Fibroblast of peridontal ligament (primary cell): ENCODE results near the gene KRTAP10-1.
"Not testable (repeated sequence)": the region's sequence is repeated elsewhere in the genome, so short reads cannot be mapped to it uniquely, and the experiment has no call there.

Source experiments
- DNase-seq: peaks from one replicate; pipeline ENCODE4 v3.0.0-alpha.2; 2010; ENCODE audit errors: extremely low read depth

The KRTAP10-1 gene, protein sequence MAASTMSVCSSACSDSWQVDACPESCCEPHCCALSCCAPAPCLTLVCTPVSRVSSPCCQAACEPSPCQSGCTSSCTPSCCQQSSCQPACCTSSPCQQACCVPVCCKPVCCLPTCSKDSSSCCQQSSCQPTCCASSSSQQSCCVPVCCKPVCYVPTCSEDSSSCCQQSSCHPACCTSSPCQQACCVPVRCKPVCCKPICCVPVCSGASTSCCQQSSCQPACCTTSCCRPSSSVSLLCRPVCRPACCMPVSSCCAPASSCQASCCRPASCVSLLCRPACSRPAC

DNA sequence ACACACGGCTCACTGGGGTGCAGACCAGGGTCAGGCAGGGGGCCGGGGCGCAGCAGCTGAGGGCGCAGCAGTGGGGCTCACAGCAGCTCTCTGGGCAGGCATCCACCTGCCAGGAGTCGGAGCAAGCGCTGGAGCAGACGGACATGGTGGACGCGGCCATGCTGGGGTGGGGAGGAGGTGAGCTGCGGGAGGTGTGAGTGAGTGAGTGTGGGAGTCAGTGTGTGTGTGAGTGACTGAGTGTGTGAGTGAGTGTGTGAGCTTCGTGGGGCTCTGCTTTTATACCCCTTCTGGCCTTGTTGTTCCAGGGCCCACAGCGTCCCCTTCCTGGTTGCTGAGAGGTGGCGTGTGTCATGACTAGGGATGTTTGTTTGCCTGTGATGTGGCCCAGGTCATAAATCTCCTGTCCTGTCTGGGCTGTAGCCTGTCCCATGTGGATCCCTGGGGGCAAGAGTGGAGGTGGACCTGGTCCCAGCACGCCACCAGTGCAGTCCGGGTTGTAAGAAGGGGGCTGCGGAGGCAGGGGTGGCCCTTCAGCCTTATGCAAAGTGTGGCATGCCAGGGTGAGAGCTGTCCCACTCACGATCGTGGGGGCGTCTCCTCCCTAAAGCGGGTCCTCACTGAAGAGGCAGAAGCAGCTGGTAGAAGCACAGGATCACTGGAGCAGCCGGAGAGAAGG, at the start of gene KRTAP10-1:
KRTAP10-1 (minus strand) TSS at position 205 of the 676 bp plus-strand sequence; CDS start at position 160, 45 bp downstream.
- no peak for DNase-seq

DNA sequence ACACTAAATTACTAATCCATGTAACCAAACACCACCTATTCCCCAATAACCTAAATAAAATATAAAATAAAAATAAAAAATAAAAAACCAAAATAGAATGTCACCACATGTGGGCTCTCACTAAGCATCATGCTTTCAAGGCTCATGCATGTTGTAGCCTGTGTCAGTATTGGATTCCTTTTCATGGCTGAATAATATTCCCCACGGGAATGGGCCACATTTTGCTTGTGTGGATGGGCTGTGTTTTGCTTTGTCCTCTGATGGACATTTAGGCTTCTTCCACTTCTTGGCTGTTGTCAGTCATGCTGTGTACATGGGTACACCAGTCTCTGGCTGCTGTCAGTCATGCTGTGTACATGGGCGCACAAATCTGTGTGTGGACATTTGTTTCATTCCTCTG, 49.1 kb upstream of the KRTAP10-1 start:
- no peak for DNase-seq

DNA sequence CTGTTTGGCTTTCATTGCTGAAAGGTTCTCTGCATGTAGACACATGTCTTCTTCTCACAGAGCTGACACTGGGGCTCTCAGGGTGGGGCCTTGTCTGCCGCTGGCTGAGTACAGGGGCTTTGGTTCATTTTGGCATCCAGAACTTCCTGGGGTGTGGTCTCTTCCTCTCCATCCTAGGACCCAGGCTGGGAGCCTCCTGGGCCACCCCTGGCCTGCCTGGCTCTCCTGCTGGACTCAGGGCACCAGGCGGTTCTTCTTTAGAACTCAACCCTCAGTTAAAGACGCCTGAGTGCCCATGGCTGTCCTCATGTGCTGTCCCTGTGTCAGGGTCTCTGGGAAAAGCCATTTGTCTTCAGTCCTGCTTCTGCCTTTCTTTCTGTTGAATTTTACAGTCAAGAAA, 45.9 kb upstream of the KRTAP10-1 start:
- DNase-seq: no peak

DNA sequence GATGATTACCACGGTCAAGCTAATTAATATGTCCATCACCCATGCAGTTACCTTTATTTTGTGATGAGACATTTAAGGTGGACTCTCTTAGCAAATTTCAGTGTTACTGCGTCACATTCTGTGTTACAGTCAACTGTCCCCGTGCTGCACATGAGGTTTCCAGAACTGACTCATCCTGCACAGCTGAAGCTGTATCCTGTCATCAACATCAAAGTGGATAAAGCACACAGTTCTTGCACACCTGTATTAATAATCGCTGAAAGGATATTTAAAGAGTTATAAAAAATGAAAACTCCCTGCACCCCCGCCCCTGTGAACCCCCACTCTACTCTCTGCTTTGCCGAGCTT, 43.8 kb upstream of the KRTAP10-1 start:
- no peak for DNase-seq

DNA sequence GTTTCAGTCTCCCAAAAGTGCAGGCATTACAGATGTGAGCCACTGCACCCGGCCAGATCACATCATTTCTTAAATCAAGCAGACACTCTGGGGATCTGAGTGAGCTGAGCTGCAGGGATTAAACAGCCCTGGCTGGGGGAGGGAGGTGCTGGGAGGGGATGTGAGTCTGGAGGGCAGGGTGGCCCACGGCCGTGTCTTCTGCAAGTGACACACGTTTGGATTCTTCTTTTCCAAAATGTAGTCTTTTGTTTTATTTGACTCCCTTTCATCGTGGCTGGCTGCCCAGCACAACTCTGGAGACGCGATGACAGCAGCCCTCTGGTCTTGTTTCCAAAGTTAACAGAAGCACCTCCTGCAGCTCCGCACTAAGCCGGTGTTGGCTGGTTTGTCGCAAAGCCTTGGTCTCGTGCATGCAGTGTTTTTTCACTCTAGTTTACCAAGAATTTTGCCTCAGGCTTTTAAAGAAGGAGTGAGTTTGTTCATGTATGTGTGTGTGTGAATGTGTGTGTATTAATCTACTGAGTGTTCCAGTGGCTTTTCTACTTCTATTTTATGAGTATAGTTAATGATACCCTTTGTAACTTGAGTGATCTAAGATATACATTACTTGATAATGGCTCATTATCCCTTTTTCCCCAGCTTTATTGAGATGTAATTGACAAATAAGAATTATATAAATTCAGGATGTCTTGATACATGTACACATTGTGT, 43.2 kb upstream of the KRTAP10-1 start:
- DNase-seq: no peak

DNA sequence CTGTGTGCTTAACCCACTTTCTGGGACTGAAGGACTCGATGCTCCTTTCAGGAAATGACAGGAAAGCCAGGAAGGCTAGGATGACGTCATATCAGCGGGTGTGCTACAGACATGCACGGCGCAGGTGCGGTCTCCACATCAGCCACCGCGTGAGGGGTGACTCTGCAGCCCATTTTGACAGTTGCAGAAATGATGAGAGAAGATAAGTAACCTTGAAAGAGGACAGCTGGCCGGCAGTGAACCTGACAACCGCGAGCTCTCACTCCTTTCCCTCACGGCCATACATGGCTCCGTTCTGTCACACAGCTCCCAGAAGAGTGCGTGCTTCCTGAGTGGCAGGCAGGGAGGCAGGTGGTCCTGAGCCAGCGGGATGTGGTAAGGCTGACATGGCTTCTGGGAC, 42.1 kb upstream of the KRTAP10-1 start:
- DNase-seq: no peak

DNA sequence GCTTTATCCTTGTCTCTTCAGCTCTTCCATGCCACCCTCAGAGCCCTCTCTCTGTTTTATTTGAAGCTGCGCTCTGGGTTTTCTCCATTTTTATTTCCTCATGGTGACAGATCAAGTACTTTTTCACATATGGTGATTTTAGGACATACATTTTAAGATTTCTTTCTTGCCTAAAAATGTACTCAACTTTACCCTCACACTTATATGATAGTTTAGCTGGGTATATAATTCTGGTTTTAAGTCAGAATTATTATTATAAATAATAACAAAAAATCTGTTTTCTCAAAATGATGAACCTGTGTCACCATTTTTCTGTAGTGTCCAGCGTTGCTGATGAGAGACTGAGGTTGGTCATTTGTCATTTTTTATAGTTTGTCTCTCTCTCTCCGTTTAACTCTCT, 41.2 kb upstream of the KRTAP10-1 start:
- DNase-seq: no peak

DNA sequence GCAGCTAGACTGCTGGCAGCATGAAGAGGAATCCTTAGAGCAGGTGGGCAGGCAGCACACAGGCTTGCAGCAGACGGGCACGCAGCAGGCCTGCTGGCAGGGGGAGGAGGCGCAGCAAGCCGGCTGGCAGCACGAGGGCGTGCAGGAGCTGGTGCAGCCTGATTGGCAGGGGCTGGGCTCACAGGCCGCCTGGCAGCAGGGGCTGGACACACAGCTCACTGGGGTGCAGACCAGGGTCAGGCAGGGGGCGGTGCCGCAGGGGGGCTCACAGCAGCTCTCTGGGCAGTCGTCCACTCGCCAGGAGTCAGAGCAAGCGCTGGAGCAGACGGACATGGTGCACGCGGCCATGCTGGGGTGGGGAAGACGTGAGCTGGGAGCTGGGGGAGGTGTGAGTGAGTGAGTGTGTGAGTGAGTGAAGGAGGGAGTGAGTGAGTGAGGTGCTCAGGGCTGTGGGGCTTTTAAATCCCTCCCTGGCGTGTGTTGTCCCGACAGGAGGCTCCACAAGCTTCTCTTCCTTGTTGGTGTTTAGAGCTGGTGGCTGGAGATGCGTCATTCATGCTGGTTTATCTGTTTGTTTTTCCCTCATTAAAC, 40.3 kb upstream of the KRTAP10-1 start, which contains the start of gene KRTAP10-5:
KRTAP10-5 (minus strand) TSS at position 374 of the 591 bp plus-strand sequence; CDS start at position 348, 26 bp downstream.
- DNase-seq: not testable (repeated sequence)

DNA sequence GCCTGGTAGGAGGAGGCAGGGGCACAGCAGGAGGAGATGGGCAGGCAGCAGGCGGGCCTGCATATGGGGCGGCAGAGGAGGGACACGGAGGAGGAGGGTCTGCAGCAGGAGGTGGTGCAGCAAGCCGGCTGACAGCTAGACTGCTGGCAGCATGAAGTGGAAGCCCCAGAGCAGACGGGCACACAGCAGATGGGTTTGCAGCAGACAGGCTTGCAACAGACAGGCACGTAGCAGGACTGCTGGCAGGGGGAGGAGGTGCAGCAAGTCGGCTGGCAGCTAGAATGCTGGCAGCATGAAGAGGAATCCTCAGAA, 39.8 kb upstream of the KRTAP10-1 start:
- no peak for DNase-seq

DNA sequence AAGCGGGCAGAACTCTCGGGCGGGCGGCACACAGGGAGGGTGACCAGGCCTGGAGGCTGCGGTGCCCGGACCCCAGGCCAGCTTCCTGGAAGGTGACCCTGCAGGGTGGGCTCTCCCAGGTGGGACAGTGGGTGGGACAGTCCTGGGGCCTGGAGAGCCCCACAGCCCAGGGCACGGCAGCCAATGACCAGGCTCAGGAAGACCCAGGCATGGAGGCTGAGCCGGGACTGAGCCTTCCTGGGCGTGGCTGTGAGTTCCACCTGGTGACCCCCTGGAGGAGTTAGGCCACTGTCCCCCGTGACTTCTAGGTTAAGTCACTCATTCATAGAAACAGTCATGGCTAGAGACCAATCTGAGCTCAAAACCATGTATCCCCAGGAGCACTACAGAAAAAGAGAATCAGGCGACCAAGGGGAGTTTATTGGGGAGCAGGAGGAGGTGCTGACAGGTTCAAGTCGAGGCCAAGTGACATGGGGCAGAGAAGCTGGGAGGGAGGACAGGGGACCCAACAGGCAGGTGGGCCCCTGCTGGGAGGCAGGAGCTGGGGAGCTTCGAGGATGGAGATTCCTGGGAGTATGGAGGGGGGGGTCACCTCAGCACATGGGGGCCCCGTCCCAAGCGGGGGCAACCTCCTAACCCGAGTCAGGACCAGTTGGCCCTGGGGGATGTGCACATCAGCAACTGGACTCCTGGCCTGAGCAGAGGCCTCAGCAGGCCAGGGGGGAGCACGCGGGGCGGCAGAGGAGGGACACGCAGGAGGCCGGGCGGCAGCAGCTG, 39.2 kb upstream of the KRTAP10-1 start:
- no peak for DNase-seq

DNA sequence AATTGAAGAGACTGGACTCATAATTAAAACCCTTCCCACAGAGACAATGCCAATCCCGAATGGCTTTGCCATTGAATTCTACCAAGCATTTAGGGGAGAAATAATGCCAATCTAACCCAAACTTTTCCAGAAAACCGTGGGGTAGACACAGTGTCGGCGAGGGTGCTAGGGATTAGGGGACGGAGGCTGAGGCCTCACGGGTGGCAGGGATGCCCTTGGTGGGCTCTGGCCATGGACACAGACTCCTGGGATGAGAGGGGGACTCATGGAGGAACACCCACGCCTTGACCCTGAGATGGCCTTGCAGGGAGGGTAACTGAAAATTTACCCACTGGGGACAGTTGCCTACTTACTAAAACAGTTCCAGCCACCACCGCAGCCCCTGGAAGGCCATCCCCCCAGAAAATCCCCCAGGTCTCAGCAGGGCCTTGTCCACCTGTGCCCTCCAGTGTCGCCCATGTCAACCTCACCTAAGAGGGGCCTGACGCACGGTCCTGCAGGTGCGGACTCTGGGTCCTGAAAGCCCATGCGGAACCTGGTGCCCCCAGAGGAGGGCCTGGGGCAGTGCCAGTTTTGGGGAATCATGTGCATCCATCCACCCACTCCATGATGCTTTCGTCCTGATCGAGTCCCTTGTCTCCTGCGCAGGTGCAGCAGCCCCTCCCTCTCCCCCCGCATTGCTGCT, 38.5 kb upstream of the KRTAP10-1 start:
- DNase-seq: no peak

DNA sequence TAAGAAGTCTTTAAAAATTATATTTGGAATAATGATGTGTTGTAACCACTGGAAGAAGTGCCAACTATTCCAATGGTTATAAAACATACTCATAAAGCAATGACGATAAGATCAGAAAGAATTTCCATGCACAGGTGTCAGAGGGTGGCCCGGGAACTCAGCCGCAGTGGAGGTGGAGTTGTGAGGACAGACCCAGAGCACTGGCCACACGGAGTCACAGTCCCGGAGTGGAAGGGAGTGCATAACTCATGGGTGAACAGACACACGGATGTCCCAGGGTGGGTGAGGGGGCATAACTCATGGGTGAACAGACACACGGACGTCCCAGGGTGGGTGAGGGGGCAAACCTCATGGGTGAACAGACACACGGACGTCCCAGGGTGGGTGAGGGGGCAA, 36.0 kb upstream of the KRTAP10-1 start:
- DNase-seq: no peak

DNA sequence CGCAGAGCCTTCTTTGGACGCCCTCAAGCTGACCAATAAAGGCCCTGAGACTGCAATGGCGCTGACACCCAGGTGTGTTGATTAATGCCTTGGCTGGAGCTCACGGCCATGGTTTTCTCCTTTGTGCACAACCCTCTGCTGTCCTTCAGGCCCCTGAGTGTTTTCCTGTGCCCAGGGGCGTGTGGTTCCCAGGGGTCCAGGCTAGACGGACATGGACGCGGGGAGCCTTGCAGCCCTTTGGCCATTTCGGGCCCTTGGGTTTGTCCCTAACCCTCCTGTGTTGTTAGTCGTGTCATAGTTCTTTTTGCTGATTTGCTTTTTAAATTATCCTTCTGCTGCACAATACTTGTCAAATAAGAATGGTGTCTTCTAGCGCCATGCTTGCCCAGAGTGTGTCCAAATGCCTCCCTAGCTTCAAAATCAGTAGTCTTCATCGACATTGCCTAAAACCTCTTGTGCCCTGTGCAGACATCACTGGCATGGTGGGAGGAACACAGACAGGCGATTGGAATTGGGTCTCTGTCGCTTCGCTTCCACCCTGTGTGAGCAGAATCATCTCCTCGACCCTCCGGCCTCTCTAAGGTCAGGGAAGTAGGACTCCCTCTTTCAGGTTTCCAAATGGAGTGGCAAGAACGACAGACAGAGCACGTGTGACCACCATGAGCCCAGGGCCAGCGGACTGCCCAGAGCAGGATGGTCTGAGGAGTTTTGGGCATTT, 35.5 kb upstream of the KRTAP10-1 start:
- DNase-seq: no peak

DNA sequence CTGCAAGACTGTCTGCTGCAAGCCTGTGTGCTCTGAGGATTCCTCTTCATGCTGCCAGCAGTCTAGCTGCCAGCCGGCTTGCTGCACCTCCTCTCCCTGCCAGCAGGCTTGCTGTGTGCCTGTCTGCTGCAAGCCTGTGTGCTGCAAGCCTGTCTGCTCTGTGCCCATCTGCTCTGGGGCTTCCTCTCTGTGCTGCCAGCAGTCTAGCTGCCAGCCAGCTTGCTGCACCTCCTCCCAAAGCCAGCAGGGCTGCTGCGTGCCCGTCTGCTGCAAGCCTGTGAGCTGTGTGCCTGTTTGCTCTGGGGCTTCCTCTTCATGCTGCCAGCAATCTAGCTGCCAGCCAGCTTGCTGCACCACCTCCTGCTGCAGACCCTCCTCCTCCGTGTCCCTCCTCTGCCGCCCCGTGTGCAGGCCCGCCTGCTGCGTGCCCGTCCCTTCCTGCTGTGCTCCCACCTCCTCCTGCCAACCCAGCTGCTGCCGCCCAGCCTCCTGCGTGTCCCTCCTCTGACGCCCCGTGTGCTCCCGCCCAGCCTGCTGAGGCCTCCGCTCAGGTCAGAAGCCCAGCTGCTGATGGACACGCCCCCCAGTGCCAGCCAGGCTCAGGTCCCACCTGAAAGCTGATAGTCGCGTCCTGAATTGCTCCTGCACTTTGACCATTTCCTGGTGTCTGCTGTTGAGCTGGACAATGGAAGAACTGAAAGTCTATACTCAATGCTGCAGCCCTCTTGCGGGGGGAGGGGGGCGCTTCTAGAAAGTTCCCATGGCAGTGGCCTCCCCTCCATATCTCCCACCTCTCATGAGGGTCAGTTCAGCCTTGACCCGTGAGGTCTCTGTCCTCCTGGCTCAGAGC, 34.7 kb upstream of the KRTAP10-1 start:
- no peak for DNase-seq

DNA sequence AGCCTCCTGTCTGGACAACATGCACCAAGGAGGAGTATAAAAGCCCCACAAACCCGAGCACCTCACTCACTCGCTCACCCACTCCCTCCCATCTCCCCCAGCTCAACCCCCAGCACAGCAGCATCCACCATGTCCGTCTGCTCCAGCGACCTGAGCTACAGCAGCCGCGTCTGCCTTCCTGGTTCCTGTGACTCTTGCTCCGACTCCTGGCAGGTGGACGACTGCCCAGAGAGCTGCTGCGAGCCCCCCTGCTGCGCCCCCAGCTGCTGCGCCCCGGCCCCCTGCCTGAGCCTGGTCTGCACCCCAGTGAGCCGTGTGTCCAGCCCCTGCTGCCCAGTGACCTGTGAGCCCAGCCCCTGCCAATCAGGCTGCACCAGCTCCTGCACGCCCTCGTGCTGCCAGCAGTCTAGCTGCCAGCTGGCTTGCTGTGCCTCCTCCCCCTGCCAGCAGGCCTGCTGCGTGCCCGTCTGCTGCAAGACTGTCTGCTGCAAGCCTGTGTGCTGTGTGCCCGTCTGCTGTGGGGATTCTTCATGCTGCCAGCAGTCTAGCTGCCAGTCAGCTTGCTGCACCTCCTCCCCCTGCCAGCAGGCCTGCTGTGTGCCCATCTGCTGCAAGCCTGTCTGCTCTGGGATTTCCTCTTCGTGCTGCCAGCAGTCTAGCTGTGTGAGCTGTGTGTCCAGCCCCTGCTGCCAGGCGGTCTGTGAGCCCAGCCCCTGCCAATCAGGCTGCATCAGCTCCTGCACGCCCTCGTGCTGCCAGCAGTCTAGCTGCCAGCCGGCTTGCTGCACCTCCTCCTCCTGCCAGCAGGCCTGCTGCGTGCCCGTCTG, 33.8 kb upstream of the KRTAP10-1 start, which contains the start of gene KRTAP10-4:
KRTAP10-4 (plus strand) TSS at position 100 of the 827 bp plus-strand sequence; CDS start at position 130, 30 bp downstream.
- DNase-seq: not testable (repeated sequence)

DNA sequence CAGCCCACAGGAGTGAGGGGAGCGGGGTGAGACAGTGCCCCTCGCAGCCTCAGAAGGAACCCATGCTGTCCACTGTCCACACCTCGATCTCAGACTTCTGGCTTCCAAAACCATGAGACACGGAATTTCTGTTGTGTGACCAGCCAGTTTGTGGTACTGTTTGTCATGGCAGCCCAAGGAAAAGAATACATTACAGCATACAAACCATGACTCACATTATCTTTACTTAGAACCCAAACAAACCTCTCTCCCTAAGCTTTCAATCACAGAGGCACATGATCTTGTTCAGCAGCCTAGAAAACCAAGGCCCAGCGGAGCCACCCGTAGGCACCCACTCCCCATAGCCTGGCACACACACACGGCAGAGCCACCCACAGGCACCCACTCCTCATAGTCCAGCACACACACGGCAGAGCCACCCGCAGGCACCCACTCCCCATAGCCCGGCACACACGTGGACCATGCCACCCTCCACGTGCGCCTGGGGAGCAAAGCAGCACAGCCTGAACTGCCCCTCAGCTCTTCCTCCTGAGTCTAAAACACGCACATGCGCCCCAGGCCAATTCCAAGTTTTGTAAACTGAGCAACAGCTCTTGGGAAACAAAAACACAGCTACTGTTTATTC, 33.1 kb upstream of the KRTAP10-1 start:
- DNase-seq: no peak

DNA sequence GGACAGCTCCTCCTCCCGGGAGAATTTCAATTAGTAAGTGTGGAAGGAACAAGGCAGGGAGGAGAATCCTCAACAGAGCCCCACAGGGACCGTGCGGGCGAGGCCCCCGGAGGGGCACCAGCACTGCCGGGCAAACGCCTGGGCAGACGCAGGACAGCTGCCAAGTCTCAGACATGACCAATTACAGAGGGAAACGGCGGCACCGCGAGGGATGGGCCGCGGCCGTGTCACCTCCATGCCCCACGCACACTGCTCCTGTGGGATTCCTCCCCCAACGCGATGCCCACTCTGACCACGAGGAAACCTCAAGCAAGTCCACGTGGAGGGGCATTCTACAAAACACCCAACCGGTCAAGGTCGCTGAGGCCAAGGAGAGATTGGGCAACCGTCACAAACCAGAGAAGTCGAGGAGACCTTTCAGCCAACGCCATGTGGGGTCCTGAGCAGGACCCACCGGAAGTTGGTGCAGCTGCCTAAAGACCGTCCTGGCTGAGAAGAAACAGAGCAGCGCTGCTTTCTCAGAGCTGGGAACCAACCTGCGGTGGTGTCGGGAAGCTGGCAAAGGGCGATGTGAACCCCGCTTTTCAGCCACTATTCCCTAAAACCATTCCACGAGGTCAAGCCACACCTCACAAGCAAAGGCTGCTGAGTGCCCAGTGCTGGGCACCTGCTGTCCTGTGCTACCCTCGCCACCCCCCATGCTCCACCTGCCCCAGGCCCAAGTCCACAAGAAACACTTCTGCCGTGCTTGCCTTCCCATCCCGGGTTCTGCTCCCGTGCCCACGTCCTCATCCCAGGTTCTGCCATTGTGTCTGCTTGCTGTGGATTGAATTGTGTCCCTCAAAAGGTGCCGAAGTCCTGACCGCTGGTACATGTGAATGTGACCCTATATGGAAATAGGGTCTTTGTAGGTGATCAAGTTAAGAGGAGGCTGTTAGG, 32.1 kb upstream of the KRTAP10-1 start:
- DNase-seq: no peak
